Stimulated activated CD4-positive, alpha-beta T cell treated with anti-CD3 and anti-CD28 coated beads, Interleukin-2, amount 100 ng/mL, for 24 hours (primary cell): Measurements from ENCODE around the gene MYBPC1.
"Not testable (repeated sequence)": the region's sequence is repeated elsewhere in the genome, so short reads cannot be mapped to it uniquely, and the experiment has no call there.

ENCODE experiments used
- DNase-seq, 2 donors: peaks; one replicate each; pipeline ENCODE4 v3.0.0-alpha.2; 2020

MYBPC1 gene, protein sequence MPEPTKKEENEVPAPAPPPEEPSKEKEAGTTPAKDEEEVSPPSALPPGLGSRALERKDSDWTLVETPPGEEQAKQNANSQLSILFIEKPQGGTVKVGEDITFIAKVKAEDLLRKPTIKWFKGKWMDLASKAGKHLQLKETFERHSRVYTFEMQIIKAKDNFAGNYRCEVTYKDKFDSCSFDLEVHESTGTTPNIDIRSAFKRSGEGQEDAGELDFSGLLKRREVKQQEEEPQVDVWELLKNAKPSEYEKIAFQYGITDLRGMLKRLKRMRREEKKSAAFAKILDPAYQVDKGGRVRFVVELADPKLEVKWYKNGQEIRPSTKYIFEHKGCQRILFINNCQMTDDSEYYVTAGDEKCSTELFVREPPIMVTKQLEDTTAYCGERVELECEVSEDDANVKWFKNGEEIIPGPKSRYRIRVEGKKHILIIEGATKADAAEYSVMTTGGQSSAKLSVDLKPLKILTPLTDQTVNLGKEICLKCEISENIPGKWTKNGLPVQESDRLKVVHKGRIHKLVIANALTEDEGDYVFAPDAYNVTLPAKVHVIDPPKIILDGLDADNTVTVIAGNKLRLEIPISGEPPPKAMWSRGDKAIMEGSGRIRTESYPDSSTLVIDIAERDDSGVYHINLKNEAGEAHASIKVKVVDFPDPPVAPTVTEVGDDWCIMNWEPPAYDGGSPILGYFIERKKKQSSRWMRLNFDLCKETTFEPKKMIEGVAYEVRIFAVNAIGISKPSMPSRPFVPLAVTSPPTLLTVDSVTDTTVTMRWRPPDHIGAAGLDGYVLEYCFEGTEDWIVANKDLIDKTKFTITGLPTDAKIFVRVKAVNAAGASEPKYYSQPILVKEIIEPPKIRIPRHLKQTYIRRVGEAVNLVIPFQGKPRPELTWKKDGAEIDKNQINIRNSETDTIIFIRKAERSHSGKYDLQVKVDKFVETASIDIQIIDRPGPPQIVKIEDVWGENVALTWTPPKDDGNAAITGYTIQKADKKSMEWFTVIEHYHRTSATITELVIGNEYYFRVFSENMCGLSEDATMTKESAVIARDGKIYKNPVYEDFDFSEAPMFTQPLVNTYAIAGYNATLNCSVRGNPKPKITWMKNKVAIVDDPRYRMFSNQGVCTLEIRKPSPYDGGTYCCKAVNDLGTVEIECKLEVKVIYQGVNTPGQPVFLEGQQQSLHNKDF

DNA sequence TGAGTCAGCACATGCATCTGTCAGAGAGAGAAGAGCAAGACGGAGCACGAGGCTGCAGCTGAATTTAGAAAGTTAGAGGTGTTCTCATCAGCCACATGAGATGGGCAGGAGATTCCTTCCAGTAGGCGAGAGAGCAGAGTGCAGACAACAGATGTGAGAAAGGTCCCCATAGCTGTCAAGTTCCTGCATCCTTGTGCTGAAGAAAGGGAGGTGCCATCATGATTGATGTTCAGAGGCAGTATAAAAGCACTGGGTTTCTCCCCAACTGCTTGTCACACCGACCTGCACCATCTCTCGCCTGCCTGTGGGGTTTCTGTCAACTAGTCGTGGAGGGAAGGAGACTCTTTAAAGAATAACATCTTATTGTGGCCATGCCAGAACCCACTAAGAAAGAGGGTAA is at the start of gene MYBPC1:
TSS of gene MYBPC1 (plus strand) at position 272 of the 400 bp plus-strand sequence. CDS start at position 372, 100 bp downstream.
- DNase-seq = no peak

DNA sequence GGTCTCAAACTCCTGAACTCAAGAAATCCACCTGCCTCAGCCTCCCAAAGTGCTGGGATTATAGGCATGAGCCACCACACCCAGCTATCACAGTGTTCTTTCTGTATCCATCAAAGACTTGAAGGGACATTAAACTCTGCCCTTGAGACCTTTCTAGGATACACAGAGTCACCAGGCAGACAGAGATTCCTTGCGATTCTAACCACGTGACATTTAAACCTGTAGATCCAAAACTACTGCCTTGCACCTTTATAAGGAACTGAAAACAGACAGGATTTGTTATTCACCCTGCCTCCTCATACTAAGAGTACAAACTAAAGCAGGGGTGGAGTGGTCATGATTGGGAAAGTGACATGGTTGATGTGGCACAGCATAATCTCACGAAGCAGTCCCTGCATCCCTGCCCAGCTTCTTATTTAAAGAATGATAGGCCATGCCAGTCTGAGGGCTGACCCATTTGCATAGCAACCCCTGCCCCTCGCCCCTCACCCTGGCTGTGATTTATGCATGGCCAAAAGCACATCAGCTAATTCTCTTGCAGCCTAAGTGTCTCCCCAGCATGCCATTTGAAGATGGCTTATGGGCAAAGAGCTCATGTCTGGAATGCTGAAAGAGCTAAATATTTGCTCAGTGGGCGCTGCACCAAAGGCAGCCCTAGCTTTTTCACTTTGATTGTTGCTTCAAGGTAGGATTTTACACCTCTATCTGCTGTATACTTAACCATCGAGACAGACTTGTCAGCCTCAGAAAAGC is 43.2 kb upstream of the MYBPC1 start:
- no peak for DNase-seq

DNA sequence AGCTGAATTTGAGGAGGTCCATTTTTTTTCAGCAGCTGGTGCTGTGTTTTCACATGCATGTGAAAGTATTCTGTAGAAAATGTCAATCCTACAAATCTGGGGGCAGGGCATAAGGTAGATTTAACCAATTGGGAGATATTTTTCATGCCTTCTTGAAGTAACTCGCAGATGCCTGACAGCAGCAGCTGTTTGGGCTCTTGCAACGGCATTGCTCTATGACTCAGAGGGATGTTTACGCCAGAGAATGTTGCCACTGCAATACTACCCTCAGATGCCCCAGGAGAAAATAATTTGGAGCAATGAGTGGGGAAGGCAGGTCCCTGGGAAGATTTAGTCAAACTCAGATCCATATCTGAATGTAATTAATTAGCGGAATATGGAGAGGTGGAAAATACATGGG is 42.5 kb upstream of the MYBPC1 start:
- DNase-seq = no peak

DNA sequence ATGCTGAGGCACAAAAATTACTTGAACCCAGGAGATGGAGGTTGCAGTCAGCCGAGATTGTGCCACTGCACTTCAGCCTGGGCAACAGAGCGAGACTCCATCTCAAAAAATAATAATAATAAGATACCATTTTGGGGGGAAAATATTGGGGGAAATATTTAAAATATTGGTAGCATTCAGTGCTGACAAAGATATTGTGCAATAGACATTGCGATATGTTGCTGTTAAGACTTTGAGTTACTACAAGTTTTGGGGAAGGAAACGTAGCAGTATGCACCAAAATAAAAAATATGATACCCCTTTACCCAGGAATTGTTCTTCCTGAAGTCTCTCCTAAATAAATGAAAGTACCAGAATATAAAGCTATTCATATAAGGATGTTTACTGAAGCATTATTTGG is 37.7 kb upstream of the MYBPC1 start:
- no peak for DNase-seq

- not testable (repeated sequence) for DNase-seq
Measured at GRCh38 chr12:101558726-101559125, 36.0 kb upstream of the MYBPC1 start.

DNA sequence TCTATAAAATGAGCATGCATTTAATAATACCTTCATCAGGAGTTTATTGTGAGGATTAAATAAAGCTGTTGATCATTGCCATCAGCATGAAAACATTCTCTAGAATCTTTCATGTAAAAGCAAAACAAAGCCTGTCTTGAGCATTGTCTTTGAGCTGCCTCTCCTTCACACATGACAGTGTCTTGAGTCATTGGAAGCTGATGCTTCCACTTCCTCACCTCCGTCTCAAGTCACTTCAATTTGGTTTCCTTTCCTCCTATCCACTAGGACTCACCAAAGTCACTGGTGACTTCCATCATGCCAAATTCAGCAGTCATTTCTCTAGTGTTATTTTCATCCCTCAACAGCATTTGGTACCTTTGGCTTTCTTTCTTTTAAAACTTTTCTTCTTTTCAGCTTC is 31.6 kb upstream of the MYBPC1 start:
- DNase-seq = no peak

- no peak for DNase-seq
Measured at GRCh38 chr12:101564912-101565311, 29.9 kb upstream of the MYBPC1 start.

- peak; percentile 22 to 27 for DNase-seq
Measured at GRCh38 chr12:101566318-101566717, 28.5 kb upstream of the MYBPC1 start.

DNA sequence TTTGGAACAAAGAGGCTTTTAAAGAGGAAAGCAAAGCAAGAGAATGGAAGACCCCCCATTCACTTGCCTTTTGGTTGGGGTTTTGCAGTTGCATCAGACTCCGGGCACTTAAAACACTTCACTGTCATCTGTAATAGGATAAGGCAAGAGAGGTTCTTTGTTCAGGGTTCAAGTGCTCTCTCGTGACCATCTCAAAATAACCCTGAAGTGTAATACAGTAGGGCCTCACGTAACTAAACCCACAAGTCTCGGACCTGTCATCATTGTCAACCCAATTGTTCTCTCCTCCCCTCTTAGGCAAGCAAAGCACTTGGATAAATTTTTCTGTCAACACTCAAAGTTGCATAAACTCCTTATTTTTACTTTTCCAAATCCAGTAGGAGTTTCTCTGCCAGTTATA is 26.9 kb upstream of the MYBPC1 start:
- DNase-seq = no peak

DNA sequence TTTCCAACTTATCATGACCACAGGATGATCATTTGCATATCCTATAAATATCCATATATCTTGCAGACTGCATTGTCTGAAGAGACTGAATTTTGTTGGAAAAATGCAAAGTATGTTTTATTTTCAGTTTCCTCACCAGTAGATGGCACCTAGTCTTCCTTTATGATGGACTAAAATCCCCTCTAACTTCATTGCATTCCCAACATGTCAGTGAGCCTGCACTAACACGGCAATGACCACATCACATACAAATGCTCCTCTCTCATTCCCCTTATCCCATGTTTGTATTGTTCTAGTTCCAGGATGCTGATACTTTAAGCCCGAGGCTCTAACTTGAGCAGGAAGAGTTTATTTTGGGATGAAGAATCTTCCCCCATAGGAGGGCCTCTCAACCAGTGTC is 24.7 kb upstream of the MYBPC1 start:
- DNase-seq = no peak

DNA sequence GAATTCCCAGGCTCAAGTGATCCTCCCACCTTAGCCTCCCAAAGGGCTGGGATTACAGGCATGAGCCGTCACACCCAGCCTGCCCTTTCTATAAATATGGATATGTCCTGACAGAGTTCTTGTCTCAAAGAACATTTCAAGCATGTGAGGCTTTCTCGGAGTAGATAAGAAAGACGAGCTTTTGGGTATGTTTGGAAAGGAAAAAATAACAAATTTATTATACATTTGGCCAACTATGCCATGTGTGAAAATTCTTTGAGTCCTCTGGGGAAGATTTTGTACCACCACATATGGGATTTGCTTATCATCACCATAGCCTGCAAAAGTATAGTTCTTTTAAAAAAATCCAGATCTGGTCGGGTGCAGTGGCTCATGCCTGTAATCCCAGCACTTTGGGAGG is 23.7 kb upstream of the MYBPC1 start:
- DNase-seq = no peak

- no peak for DNase-seq
Measured at GRCh38 chr12:101573743-101574142, 21.0 kb upstream of the MYBPC1 start.

GRCh38 chr12:101578417-101578816 is 16.4 kb upstream of the MYBPC1 start:
- no peak for DNase-seq

GRCh38 chr12:101581190-101581589 is 13.6 kb upstream of the MYBPC1 start:
- DNase-seq = no peak

DNA sequence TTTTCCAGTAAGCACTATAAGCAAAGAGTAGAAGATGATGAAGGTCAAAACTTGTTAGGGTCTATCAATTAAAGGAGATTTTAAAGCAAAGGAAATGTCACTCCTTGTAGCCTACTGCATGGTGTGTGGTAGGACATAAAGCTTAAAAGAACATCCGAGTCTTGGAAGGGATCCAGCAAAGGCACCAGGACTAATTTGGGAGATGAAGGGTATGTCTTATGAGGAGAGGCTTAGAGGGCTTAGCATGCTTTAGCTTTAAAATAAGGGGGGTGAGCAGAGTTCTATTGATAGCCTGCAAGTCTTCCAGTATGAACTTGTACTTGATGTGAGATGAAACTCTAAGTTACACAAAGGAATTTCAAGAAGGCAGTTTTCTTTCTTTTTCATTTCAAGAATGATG is 11.8 kb upstream of the MYBPC1 start:
- DNase-seq = no peak

DNA sequence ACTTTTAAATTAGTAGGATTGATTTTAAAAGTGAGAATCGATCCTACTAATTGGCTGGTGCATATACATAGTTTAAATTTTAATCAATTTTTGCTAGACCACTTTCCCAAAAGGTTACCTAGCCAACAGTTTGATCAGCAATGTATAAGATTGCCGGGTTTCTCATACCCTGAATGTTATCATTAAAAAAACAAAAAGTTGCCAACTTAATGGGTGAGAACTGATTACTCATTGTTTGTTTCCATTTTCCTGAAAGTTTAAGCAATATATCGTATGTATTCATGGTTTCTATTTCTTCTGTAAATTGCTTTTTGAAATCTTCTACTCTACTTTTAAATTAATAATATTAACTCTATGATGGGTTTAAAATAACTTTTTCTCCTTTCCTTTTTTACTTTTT is 4.4 kb upstream of the MYBPC1 start:
- DNase-seq = no peak

DNA sequence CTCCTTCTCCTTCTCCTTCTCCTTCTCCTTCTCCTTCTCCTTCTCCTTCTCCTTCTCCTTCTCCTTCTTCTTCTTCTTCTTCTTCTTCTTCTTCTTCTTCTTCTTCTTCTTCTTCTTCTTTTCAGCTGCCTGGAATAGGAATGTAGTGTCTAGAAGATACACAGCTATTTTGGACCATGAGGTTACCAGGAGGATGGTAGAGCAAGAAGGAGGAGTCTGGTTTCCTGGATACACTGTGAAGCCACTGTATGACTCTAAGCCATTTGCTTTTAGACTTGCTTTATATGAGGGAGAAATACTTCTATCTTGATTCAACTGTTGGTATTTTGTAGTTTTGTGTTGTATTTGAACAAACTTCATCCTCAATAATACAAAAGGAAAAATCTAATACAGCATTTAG is 3.0 kb upstream of the MYBPC1 start:
- DNase-seq = no peak

GRCh38 chr12:101592448-101592847 is 2.3 kb upstream of the MYBPC1 start:
- no peak for DNase-seq

DNA sequence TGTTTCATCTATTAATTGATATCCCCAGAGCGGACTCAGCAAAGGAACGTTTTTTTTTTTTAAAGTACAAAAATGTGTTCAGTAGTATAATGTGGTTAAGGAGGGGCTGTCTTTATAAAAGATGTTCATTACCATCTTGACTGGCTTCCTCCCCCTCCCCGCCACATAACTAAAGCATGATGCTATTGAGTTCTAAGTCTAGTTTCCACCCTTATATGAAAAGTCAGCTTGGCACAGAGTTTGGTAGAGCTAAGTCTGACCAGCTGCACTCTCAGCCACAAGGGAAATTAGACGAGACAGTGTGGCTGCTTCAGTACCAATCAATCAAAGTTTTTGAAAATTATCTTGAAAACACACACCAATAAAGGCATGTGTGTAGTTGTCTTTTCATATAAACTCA is 1.9 kb upstream of the MYBPC1 start:
- DNase-seq = no peak

- no peak for DNase-seq
Measured at GRCh38 chr12:101596172-101596571, 1.4 kb downstream of the MYBPC1 start.

DNA sequence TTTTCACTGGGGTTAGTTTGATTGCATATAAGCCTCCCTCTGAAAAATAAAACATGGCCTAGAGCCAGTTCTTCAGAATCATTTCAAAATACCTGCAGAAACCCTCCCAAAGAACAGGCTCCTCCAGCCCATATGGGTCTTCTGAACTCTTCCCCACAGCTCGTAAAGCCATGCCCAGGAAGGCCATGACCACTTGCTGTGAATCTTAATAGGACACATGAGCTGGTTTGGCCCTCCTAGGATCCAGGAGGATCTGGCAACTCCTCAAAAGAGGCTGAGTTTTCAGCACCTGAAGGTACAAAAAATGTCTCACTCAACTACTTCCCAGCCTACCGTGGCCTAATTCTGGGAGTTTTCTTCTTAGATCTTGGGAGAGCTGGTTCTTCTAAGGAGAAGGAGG is 2.4 kb downstream of the MYBPC1 start:
- no peak for DNase-seq

- no peak for DNase-seq
Measured at GRCh38 chr12:101598483-101598882, 3.7 kb downstream of the MYBPC1 start.

DNA sequence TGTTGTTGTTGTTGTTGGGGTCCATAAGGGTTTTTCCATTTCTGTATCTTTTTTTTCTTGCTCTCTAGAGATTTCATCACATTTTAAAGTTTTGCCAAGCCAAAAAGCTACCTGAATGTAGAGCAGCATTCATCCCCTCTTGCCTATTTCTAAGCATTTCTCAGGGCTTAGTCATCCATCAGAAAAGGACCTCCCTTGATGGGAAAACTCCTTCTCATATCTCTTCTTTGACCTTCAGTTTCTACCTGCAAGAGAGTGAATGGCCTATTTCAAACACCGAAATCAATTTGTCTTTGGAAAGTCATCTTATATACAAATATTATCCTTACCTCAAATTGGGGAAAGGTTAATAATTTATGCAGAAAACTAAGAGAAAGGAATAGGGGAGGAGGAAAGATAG is 4.5 kb downstream of the MYBPC1 start:
- no peak for DNase-seq
